Karpas-422 (cell line): Measurements from ENCODE around the gene RPUSD4. TPM values are rescaled to one million over a fixed set of nuclear protein-coding genes. Genes with fewer than 3 reads are reported as not detected.

Source experiments
- DNase-seq: peaks from one replicate; pipeline ENCODE4 v3.0.0-alpha.2; 2015
- H2AFZ ChIP-seq: fragments of 200-600 bp; sonication (generic); 2 replicates; pipeline ENCODE4 v1.6.1; 2014; ENCODE audit warnings: antibody characterized with exemption, low read length, mixed read lengths
- H3K27ac ChIP-seq: fragments of 200-600 bp; sonication (generic); 2 replicates; pipeline ENCODE4 v1.5.1; 2014; ENCODE audit warnings: mild to moderate bottlenecking, low read length, moderate library complexity
- H3K27me3 ChIP-seq: fragments of 200-600 bp; sonication (generic); 2 replicates; pipeline ENCODE4 v1.6.1; 2014; ENCODE audit warnings: low read length, mixed read lengths
- H3K36me3 ChIP-seq: fragments of 200-600 bp; sonication (generic); 2 replicates; pipeline ENCODE4 v1.6.1; 2014; ENCODE audit warnings: low read length, mixed read lengths; ENCODE audit not compliant: insufficient read depth
- H3K4me1 ChIP-seq: fragments of 200-600 bp; sonication (generic); 2 replicates; pipeline ENCODE4 v1.6.1; 2014; ENCODE audit warnings: mild to moderate bottlenecking, low read length, mixed read lengths
- H3K4me2 ChIP-seq: fragments of 200-600 bp; sonication (generic); 2 replicates; pipeline ENCODE4 v1.6.1; 2014; ENCODE audit warnings: low read length, low read depth, mild to moderate bottlenecking; ENCODE audit not compliant: poor library complexity, severe bottlenecking
- H3K4me3 ChIP-seq: fragments of 200-600 bp; sonication (generic); 2 replicates; pipeline ENCODE4 v1.5.1; 2014; ENCODE audit warnings: mild to moderate bottlenecking, antibody characterized with exemption, low read length, mixed read lengths
- H3K79me2 ChIP-seq: fragments of 200-600 bp; sonication (generic); 2 replicates; pipeline ENCODE4 v1.6.1; 2014; ENCODE audit warnings: mild to moderate bottlenecking, low read length, mixed read lengths
- H3K9ac ChIP-seq: fragments of 200-600 bp; sonication (generic); 2 replicates; pipeline ENCODE4 v1.6.0; 2014; ENCODE audit warnings: low read length
- H3K9me2 ChIP-seq: fragments of 200-600 bp; sonication (generic), shearing (Covaris generic); replicated peaks from 2 replicates; pipeline ENCODE4 v1.6.0; 2014; ENCODE audit warnings: mild to moderate bottlenecking, low read length, moderate library complexity; ENCODE audit not compliant: insufficient read depth
- H3K9me3 ChIP-seq: fragments of 300-700, 200-600 bp; sonication (generic); 2 replicates; pipeline ENCODE4 v1.6.1; 2014; ENCODE audit warnings: low read length, mixed read lengths
- H4K20me1 ChIP-seq: fragments of 200-600 bp; sonication (generic); 2 replicates; pipeline ENCODE4 v1.6.1; 2014; ENCODE audit warnings: mild to moderate bottlenecking, antibody characterized with exemption, low read length, low read depth; ENCODE audit not compliant: insufficient read depth
- total RNA-seq: library from RNA; depleted of rRNA; stranded (reverse); fragments of >200 nt; shearing (Covaris generic); gene quantifications from 2 replicates; pipeline ENCODE4 v1.2.3, GENCODE V29; 2014; ENCODE audit warnings: low replicate concordance

Gene RPUSD4
- total RNA-seq, 1 experiment from 2014 or later: 15.5 TPM

DNA sequence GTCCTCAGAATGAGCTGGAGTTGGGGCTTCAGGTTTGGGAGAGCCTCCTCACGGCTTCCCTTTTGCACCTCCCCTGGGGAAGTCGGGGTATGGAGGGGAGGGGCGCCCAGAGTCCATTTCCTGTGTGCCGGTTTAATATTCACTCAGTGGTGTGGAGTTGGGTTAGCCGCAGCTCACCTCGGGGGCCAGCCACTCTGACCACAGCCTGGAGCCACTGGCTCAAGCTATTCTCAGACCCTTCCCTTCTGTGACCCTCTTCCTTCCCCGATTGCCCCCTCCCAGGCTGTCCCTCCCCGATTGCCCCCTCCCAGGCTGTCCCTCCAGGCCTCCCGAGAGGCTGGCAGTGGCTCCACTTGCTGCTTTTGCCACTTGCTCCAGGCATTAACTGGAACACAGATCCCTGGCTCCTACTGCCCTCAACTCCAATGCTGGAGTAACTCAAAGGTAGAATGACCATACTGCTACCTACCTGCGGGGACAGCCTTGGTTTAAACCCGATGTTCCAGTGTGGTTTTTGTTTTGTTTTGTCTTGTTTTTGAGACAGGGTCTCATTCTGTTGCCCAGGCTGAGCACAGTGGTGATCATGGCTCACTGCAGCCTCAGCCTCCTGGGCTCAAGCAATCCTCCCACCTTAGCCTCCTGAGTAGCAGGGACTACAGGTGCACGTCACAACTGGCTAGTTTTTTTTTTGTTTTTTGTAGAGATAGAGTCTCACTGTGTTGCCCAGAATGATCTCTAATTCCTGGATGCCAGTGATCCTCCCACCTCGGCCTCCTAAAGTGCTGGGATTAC, 29.3 kb downstream of the RPUSD4 start:
- Histone ChIP-seq H3K27me3 (no peaks in the 10 kb centered on the region), H3K4me3 (no peak overlapping the region), H3K27ac (no peak overlapping the region), H4K20me1 (no peaks in the 10 kb centered on the region), H3K9me3 (no peaks in the 10 kb centered on the region), H3K79me2 (no peaks in the 10 kb centered on the region), H3K9ac (no peak overlapping the region), H3K4me1 (no peaks in the 10 kb centered on the region), H3K4me2 (no peak overlapping the region), H3K9me2 (no peaks in the 10 kb centered on the region), H3K36me3 (no peaks in the 10 kb centered on the region), H2AFZ (no peak overlapping the region)
- no peak for DNase-seq

DNA sequence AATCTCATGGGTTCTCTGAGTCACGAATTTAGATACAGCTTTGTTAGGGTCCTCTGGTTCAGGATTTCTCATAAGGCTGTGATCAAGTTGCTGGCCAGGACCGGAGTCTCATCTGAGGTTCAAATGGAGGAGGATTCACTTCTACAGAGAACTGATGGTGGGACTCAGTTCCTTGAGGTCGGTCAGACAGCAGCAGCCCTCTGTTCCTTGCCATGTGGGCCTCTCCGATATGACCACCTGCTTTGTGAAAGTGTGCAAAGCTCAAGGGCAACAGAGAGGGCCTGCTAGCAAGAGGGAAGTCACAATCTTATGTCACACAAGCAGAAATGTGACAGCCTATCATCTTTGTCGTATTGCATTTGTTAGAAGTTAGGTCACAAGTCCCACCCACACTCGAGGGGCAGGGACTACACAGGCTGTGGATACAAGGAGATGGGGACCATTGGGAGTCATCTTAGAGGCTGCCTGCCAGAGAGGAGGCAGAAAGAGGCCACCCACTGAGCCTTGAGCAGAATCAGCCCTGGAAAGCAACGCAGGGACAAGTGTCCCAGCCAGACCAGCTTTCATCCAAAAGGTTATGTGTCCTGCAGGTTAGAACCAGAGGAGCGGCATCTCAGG, 34.5 kb downstream of the RPUSD4 start:
- no peak overlapping the region for H3K4me2 ChIP-seq
- no peaks in the 10 kb centered on the region for H4K20me1 ChIP-seq
- H3K9me3 ChIP-seq: no peaks in the 10 kb centered on the region

DNA sequence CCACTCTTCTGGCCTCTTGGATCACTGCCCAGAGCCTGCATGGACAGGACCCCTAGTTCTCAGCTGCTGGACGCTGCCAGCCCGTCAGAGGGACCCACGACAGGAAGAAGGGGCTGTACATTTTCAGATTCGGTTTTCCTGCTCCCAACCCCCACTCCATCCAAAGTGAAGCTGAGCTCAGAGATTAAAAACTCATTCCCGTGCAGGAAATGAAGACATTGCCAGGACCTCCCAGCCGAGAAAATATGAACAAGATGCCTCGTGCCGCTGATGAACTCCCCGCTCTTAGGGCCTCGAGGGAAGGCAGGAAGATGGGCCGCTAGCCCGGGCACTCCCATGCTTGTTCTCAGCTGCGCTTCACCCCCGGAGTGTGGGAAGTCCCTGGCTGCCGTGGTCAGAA, 36.1 kb downstream of the RPUSD4 start:
- Histone ChIP-seq H3K27me3 (no peaks in the 10 kb centered on the region), H4K20me1 (no peaks in the 10 kb centered on the region), H3K9me3 (no peaks in the 10 kb centered on the region), H3K4me2 (no peak overlapping the region), H3K36me3 (no peaks in the 10 kb centered on the region), H3K4me1 (no peaks in the 10 kb centered on the region), H2AFZ (no peak overlapping the region), H3K9ac (no peak overlapping the region), H3K79me2 (no peaks in the 10 kb centered on the region), H3K9me2 (no peaks in the 10 kb centered on the region), H3K4me3 (no peak overlapping the region), H3K27ac (no peak overlapping the region)
- no peak for DNase-seq

More for the DNA sequence above, 34.5 kb downstream of the RPUSD4 start:
- no peaks in the 10 kb centered on the region for H3K27me3 ChIP-seq
- H3K79me2 ChIP-seq: no peaks in the 10 kb centered on the region
- H3K4me1 ChIP-seq: no peaks in the 10 kb centered on the region
- H3K27ac ChIP-seq: no peak overlapping the region
- no peak overlapping the region for H3K4me3 ChIP-seq
- DNase-seq: no peak
- no peaks in the 10 kb centered on the region for H3K9me2 ChIP-seq
- no peaks in the 10 kb centered on the region for H3K36me3 ChIP-seq
- no peak overlapping the region for H3K9ac ChIP-seq
- no peak overlapping the region for H2AFZ ChIP-seq

DNA sequence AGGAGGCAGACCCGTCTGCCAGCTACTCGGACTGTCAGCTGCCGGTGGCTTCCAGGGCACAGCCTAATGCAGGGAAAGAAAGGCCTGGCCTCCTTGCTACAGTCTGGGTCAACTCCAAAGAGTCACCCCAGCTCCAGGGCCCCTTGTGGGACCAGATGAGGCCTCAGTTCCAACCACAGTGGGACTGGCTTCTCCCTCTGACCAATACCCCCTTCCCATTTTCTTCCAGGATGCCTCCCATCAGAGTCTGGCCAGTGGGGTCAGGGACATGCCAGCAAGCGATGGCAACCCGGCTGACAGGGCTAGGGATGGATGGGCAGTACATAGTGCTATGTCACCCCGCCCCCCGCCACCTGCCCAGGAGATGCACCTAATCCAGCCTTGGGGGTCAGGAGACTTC, 36.6 kb downstream of the RPUSD4 start:
- DNase-seq: no peak
- H4K20me1 ChIP-seq: no peaks in the 10 kb centered on the region
- H3K9me3 ChIP-seq: no peaks in the 10 kb centered on the region

DNA sequence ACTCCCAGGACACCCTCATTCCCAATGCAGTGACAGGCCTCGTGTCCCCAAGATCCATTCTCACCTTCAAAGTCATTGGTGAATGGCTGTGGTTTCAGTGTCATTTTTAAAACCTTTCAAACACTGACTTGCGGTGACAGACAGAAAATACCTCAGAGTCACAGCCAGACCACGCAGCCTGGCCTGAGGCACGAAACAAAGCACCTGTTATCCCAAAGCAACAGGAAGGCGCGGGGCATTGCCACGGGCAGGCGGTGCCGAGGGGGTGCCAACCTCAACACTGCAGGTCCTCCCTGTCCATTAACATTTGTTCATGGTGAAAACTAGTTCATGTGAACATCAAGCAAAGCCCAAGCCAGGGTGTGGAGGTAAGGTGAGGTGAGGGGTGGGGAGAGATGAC, 38.2 kb downstream of the RPUSD4 start:
- H4K20me1 ChIP-seq: no peaks in the 10 kb centered on the region
- no peaks in the 10 kb centered on the region for H3K9me2 ChIP-seq
- no peaks in the 10 kb centered on the region for H3K9me3 ChIP-seq
- H3K27ac ChIP-seq: no peak overlapping the region
- no peak overlapping the region for H3K9ac ChIP-seq
- H3K4me3 ChIP-seq: no peak overlapping the region
- H3K27me3 ChIP-seq: no peaks in the 10 kb centered on the region
- H3K4me2 ChIP-seq: no peak overlapping the region
- no peak overlapping the region for H2AFZ ChIP-seq
- DNase-seq: no peak
- H3K79me2 ChIP-seq: no peaks in the 10 kb centered on the region
- no peaks in the 10 kb centered on the region for H3K36me3 ChIP-seq
- H3K4me1 ChIP-seq: no peaks in the 10 kb centered on the region

More for the DNA sequence above, 36.6 kb downstream of the RPUSD4 start:
- no peak overlapping the region for H2AFZ ChIP-seq
- H3K79me2 ChIP-seq: no peaks in the 10 kb centered on the region
- no peak overlapping the region for H3K4me3 ChIP-seq
- no peaks in the 10 kb centered on the region for H3K9me2 ChIP-seq
- no peak overlapping the region for H3K27ac ChIP-seq
- no peak overlapping the region for H3K9ac ChIP-seq
- no peaks in the 10 kb centered on the region for H3K27me3 ChIP-seq
- H3K36me3 ChIP-seq: no peaks in the 10 kb centered on the region
- H3K4me1 ChIP-seq: no peaks in the 10 kb centered on the region
- H3K4me2 ChIP-seq: no peak overlapping the region

DNA sequence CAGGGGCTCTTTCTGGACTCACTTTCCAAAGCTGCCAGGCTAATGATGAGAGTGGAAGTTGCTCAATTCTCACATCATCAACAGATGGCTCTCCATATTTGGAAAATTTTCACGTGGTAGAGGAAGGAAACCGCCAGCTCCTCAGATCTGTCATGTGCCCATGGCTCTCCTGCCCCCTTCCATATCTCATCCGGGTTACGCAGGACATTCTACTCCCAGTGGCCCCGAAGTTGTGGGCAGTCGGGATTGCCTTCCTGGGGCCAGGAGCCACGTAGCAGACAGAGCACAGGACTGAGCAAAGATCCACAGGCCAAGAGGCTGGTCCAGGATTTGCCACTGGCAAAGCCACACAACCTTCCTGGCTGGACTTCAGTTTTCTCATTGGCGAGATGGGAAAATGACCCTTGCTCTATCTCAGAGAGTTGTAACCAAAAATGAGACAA, 38.8 kb downstream of the RPUSD4 start:
- no peaks in the 10 kb centered on the region for H3K9me2 ChIP-seq
- H3K9me3 ChIP-seq: no peaks in the 10 kb centered on the region
- H3K27ac ChIP-seq: no peak overlapping the region
- H3K9ac ChIP-seq: no peak overlapping the region
- no peak overlapping the region for H2AFZ ChIP-seq
- H3K79me2 ChIP-seq: no peaks in the 10 kb centered on the region
- no peak overlapping the region for H3K4me2 ChIP-seq
- H3K27me3 ChIP-seq: no peaks in the 10 kb centered on the region
- no peaks in the 10 kb centered on the region for H4K20me1 ChIP-seq
- DNase-seq: no peak
- H3K4me1 ChIP-seq: no peaks in the 10 kb centered on the region
- H3K36me3 ChIP-seq: no peaks in the 10 kb centered on the region
- no peak overlapping the region for H3K4me3 ChIP-seq

DNA sequence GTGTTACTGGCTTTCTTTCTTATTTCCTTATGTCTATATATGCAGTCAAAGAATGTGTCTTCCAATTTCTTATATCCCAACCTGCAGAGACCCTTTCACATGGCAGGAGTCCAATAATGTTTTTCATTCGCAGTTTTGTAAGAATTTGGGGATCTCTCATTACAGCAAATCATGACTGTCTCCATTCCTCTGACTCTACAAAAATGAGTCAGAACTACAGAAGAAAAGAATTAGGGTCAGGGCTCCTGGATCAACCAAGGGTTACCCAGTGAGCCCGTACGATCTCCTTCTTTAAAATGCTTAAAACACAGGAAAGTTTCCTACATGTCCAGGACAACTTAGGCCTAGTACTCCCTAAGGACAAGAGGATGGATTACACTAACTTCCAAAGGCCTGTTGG, 42.2 kb downstream of the RPUSD4 start:
- no peak overlapping the region for H3K9ac ChIP-seq
- H3K4me3 ChIP-seq: no peak overlapping the region
- H3K4me1 ChIP-seq: peaks cover 13% of the 10 kb centered on the region
- no peaks in the 10 kb centered on the region for H3K27me3 ChIP-seq
- DNase-seq: no peak
- H3K9me2 ChIP-seq: no peaks in the 10 kb centered on the region
- no peaks in the 10 kb centered on the region for H3K79me2 ChIP-seq
- no peak overlapping the region for H2AFZ ChIP-seq
- no peaks in the 10 kb centered on the region for H4K20me1 ChIP-seq
- H3K9me3 ChIP-seq: no peaks in the 10 kb centered on the region
- no peak overlapping the region for H3K4me2 ChIP-seq
- no peak overlapping the region for H3K27ac ChIP-seq
- H3K36me3 ChIP-seq: no peaks in the 10 kb centered on the region

DNA sequence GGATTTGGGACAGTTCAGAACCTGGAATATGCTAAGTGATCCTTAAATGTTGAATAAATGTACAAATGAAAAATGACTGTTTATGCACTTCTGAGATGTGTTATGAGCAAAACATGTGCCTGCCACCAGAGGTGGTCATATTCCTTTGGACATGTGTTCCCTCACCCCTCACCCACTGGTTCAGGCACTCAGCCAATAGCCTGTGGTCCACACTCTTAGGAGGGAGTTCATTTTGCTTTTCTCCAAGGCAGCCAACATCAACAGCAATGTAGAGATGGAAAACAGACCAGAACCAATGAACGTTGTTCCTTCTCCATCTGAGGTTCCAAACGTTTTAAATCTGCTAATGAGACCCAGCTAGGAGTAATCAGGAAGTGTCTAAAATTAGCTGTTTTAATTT, 44.0 kb downstream of the RPUSD4 start:
- Histone ChIP-seq H3K4me2 (no peak overlapping the region), H3K27me3 (no peaks in the 10 kb centered on the region), H2AFZ (no peak overlapping the region), H3K36me3 (no peaks in the 10 kb centered on the region), H3K4me3 (no peak overlapping the region), H3K4me1 (peaks cover 31% of the 10 kb centered on the region), H4K20me1 (no peaks in the 10 kb centered on the region), H3K79me2 (no peaks in the 10 kb centered on the region), H3K9me3 (no peaks in the 10 kb centered on the region), H3K9me2 (no peaks in the 10 kb centered on the region), H3K9ac (no peak overlapping the region), H3K27ac (no peak overlapping the region)
- no peak for DNase-seq
